ENCODE results near the gene ZNF207. TPM values are rescaled to one million over a fixed set of nuclear protein-coding genes. Genes with fewer than 3 reads are reported as not detected.
A peak's percentile ranks its signal among the peaks of the same experiment; 100 is the strongest.

Gene ZNF207
- total RNA-seq, 1 experiment from 2014 or later, result 150 TPM

DNA sequence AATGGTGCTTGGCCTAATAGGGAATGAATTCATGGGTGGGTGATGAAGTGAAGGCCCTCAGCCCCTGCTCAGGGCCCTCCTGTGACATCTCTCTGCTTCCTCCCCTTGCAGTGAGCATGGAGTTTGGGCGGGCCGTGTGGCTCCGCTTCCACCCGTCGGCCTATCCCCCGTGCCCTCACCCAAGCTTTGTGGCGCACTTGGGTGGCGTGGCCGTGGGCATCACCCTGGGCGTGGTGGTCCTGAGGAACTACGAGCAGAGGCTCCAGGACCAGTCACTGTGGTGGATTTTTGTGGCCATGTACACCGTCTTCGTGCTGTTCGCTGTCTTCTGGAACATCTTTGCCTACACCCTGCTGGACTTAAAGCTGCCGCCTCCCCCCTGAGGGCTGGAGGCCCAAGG, 29.1 kb upstream of the ZNF207 start:
- H3K36me3 ChIP-seq, result no peaks in the 10 kb centered on the region
- peaks cover 8% of the 10 kb centered on the region for H3K4me1 ChIP-seq (replicated peaks)
- H3K27me3 ChIP-seq (replicated peaks), result no peaks in the 10 kb centered on the region
- no peaks in the 10 kb centered on the region for H3K9me3 ChIP-seq (replicated peaks)
- H3K27ac ChIP-seq, result no peak overlapping the region
- DNase-seq (ENCODE audit: low read depth in 1 of 2, low spot score in 2 of 2), result no peak
- H3K4me3 ChIP-seq, result no peak overlapping the region

GRCh38 chr17:32323046-32323445, 26.9 kb upstream of the ZNF207 start:
- Histone ChIP-seq H3K27me3 (replicated peaks) (no peaks in the 10 kb centered on the region), H3K4me1 (replicated peaks) (peaks cover 8% of the 10 kb centered on the region), H3K9me3 (replicated peaks) (no peaks in the 10 kb centered on the region), H3K36me3 (no peaks in the 10 kb centered on the region), H3K27ac (no peak overlapping the region), H3K4me3 (no peak overlapping the region)
- DNase-seq (ENCODE audit: low read depth in 1 of 2, low spot score in 2 of 2), result no peak

DNA sequence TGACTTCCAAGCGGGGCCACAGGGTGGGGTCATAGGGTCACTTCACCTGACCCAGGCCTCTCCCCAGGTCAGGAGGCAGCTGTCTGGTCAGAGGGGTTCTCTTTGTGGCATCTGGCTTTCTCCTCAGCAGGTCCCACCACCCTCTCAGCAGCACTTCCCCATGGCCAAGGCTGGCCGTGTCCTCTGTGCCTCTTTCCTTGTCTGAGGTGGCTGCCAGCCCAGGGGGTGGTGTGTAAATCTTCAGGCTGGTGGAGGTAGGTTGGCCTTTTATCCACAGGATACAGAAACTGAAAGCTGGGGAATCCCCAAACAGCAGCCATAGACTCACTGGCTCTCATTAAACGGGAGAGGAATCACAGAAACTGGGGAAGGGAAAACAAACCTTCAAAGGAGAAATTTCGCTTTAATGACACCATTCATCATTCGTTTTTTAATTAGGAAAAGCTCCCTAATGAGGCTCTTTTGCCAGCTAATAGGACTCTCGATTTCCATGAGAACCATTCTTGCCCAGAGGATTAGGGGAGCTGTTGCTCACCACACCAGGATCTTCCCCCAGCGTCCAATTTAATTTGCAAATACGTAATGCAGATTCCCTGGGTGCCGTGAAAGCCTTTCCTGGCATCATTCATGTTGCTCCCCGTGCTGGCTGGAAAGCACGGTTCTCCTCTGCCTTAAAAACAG, 26.0 kb upstream of the ZNF207 start:
- DNase-seq (ENCODE audit: low read depth in 1 of 2, low spot score in 2 of 2), result peak; percentile 52 to 56
- H3K36me3 ChIP-seq, result no peaks in the 10 kb centered on the region

GRCh38 chr17:32327911-32328310, 22.0 kb upstream of the ZNF207 start:
- H3K27ac ChIP-seq, result no peak overlapping the region
- no peak for DNase-seq (ENCODE audit: low read depth in 1 of 2, low spot score in 2 of 2)
- H3K27me3 ChIP-seq (replicated peaks), result no peaks in the 10 kb centered on the region
- H3K4me1 ChIP-seq (replicated peaks), result peaks cover 8% of the 10 kb centered on the region
- H3K4me3 ChIP-seq, result no peak overlapping the region
- H3K36me3 ChIP-seq, result no peaks in the 10 kb centered on the region
- H3K9me3 ChIP-seq (replicated peaks), result no peaks in the 10 kb centered on the region

More for the DNA sequence above, 26.0 kb upstream of the ZNF207 start:
- Histone ChIP-seq H3K27me3 (replicated peaks) (no peaks in the 10 kb centered on the region), H3K4me3 (peak overlapping the region; percentile 23), H3K4me1 (replicated peaks) (peaks cover 8% of the 10 kb centered on the region), H3K27ac (peak overlapping the region; percentile 48), H3K9me3 (replicated peaks) (no peaks in the 10 kb centered on the region)

DNA sequence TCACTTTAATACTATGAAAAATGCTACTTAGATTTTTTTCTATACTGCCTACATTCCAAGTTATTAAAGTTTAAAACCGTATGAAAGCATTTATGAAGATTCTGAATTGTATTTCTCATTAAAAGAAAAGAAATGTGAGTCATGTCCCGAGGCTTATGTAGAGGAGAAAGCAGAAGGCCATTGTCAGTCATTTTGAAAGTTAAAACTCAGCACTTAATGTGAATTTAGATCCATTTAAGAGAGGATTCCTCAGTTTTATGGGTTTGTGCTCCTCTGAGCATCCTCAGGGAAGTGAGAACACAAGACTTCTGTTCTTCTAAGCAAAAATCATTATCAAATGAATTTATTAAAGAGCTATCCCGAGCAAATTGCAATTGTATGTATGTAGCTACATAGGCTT, 19.8 kb upstream of the ZNF207 start:
- Histone ChIP-seq H3K9me3 (replicated peaks) (no peaks in the 10 kb centered on the region), H3K27me3 (replicated peaks) (no peaks in the 10 kb centered on the region)

GRCh38 chr17:32331243-32332040, 18.5 kb upstream of the ZNF207 start:
- Histone ChIP-seq H3K4me3 (no peak overlapping the region), H3K27ac (no peak overlapping the region), H3K27me3 (replicated peaks) (no peaks in the 10 kb centered on the region), H3K36me3 (peaks cover 15% of the 10 kb centered on the region), H3K4me1 (replicated peaks) (peaks cover 9% of the 10 kb centered on the region; the same call in 1 of the 2 replicates), H3K9me3 (replicated peaks) (no peaks in the 10 kb centered on the region)
- DNase-seq (ENCODE audit: low read depth in 1 of 2, low spot score in 2 of 2), result no peak

More for the DNA sequence above, 19.8 kb upstream of the ZNF207 start:
- no peak for DNase-seq (ENCODE audit: low read depth in 1 of 2, low spot score in 2 of 2)
- no peak overlapping the region for H3K27ac ChIP-seq
- peaks cover 13% of the 10 kb centered on the region for H3K36me3 ChIP-seq
- H3K4me1 ChIP-seq (replicated peaks), result peaks cover under 1% of the 10 kb centered on the region; the same call in 1 of the 2 replicates
- no peak overlapping the region for H3K4me3 ChIP-seq

DNA sequence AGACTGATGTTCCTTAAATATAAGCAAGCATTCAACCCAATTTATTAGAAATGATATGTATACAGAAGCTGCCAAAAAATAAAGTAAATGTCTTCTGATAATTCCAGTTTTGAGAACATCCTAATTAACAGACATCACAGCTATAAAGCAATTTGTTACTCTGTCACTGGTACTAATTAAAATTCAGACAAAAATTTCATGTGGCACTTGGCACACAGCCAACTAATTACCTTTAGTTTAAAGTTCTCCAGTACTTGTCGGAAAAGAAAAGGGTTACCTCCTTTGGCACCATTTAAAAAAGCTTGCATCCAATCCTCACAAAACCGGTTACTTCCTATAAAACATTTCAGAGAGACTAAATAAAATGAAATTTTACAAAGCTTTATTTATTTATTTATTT, 16.8 kb upstream of the ZNF207 start:
- Histone ChIP-seq H3K4me3 (no peak overlapping the region), H3K4me1 (replicated peaks) (peaks cover 9% of the 10 kb centered on the region; the same call in 1 of the 2 replicates), H3K27me3 (replicated peaks) (no peaks in the 10 kb centered on the region), H3K9me3 (replicated peaks) (no peaks in the 10 kb centered on the region), H3K36me3 (peaks cover 23% of the 10 kb centered on the region), H3K27ac (no peak overlapping the region)
- no peak for DNase-seq (ENCODE audit: low read depth in 1 of 2, low spot score in 2 of 2)

DNA sequence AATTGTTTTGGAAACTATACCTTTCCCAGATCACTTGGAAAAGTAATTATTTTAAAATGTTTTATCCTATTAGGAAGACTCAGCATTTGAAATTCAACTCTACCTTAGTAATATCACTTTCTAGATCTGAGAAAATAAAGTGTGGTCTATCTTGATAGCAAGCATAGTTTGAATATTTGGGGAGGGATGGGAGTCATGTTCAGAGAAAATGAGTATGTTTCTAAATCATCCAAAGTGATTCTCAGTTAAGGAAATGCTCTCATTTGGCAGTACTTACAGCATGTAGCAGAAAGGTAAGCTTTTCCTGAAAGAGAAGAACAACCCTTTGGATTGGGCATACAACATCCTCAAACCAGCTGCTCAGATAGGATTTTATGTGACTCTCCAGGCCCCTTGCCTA, 14.9 kb upstream of the ZNF207 start:
- H3K27ac ChIP-seq, result no peak overlapping the region
- H3K4me1 ChIP-seq (replicated peaks), result peaks cover 9% of the 10 kb centered on the region; the same call in 1 of the 2 replicates
- H3K4me3 ChIP-seq, result no peak overlapping the region
- no peaks in the 10 kb centered on the region for H3K9me3 ChIP-seq (replicated peaks)
- no peaks in the 10 kb centered on the region for H3K27me3 ChIP-seq (replicated peaks)
- DNase-seq (ENCODE audit: low read depth in 1 of 2, low spot score in 2 of 2), result no peak
- H3K36me3 ChIP-seq, result peaks cover 27% of the 10 kb centered on the region

DNA sequence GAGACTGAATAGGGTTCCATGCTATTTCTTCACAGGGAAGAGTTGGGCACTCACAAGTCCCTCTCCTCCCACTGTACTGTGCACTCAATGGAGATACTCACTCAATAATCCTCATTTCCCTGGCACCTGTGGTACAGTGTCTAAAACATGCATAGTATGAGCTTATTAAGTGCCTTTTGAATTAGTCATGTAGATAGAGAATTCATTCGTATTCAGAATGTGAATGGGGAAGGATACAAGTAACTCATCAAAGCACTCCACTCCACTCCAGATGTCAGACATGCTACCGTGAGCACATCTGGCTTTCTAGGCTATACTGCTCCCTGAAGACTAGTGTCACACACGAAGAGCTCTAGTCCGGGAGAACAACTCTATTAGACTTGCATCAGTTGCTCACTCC, 14.3 kb upstream of the ZNF207 start:
- H3K9me3 ChIP-seq (replicated peaks), result no peaks in the 10 kb centered on the region
- H3K36me3 ChIP-seq, result peaks cover 27% of the 10 kb centered on the region
- no peaks in the 10 kb centered on the region for H3K27me3 ChIP-seq (replicated peaks)
- no peak overlapping the region for H3K4me3 ChIP-seq
- no peak overlapping the region for H3K27ac ChIP-seq
- peak in 1 of 2 experiments; percentile 33 for DNase-seq (ENCODE audit: low read depth in 1 of 2, low spot score in 2 of 2)
- H3K4me1 ChIP-seq (replicated peaks), result peaks cover 9% of the 10 kb centered on the region; the same call in 1 of the 2 replicates

DNA sequence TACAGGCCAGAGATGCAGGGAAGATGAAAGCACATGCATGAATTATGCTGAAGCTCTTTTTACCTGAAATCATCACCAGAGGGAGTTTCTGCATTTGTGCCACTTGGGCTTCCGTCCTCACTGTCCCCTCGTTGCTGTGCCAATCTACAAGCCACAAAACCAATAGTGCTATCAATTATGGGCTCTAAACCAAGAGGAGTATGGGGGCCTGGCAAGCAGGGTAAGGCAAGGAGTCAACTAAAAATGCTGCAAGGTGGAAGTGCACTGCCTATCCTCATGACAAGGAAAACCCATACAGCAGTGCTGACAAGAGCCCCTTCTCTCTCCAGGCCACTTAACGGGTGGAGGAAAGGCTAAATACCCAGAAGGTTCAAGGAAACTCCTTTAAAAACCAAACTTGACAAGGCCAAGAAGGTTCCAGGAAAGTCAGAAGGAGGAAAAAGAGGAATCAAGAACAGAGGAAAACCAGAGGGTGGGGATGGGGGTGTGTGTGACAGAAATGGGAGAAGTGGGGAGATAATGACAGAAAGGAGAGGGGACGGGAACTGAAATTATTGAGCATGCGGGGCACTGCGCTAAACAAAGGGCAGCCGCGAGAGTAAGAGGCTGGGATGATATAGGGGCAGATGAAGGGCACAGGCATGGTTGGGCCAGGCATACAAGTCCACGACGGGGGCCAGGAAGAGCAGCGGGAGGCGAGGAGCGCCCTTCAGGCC, 8.7 kb upstream of the ZNF207 start:
- H3K4me3 ChIP-seq, result peak overlapping the region; percentile 51
- H3K9me3 ChIP-seq (replicated peaks), result no peaks in the 10 kb centered on the region
- no peak overlapping the region for H3K27ac ChIP-seq
- peaks cover 6% of the 10 kb centered on the region for H3K4me1 ChIP-seq (replicated peaks)
- H3K27me3 ChIP-seq (replicated peaks), result no peaks in the 10 kb centered on the region
- peaks cover 12% of the 10 kb centered on the region for H3K36me3 ChIP-seq
- peak in 1 of 2 experiments; percentile 24 for DNase-seq (ENCODE audit: low read depth in 1 of 2, low spot score in 2 of 2)

- Histone ChIP-seq H3K9me3 (replicated peaks) (no peaks in the 10 kb centered on the region), H3K36me3 (peaks cover 12% of the 10 kb centered on the region), H3K4me3 (peak within 1 kb of the TSS; percentile 51), H3K27me3 (replicated peaks) (no peaks in the 10 kb centered on the region), H3K4me1 (replicated peaks) (peaks cover 6% of the 10 kb centered on the region), H3K27ac (no peak within 1 kb of the TSS)
- DNase-seq (ENCODE audit: low read depth in 1 of 2, low spot score in 2 of 2), result peak; percentile 72 to 77
These were observed 7.9 kb upstream of the ZNF207 start, which contains the start of gene C17orf75 for GRCh38 chr17:32341857-32342602. C17orf75 (minus strand) TSS chr17:32342173; CDS start chr17:32342139, 34 bp downstream.

- H3K9me3 ChIP-seq (replicated peaks), result no peaks in the 10 kb centered on the region
- H3K27me3 ChIP-seq (replicated peaks), result no peaks in the 10 kb centered on the region
- H3K4me1 ChIP-seq (replicated peaks), result peaks cover 6% of the 10 kb centered on the region
- no peak overlapping the region for H3K27ac ChIP-seq
- peak overlapping the region; percentile 51 for H3K4me3 ChIP-seq
- DNase-seq (ENCODE audit: low read depth in 1 of 2, low spot score in 2 of 2), result no peak
- H3K36me3 ChIP-seq, result peaks cover 9% of the 10 kb centered on the region
These were observed 7.2 kb upstream of the ZNF207 start for GRCh38 chr17:32342603-32343325.
